GM12864 (cell line): ENCODE measurements around the gene RGS19.

Experiments
- DNase-seq: peaks from one replicate; pipeline ENCODE4 v3.0.0-alpha.2; 2011; ENCODE audit warnings: low read depth
- H3K4me3 ChIP-seq: 2 replicates; pipeline ENCODE4 v1.5.1; 2011; ENCODE audit warnings: mild to moderate bottlenecking, low read depth, low read length, control low read depth
- TF ChIP-seq, protein P1 (sequence below): IDR thresholded peaks from 2 replicates; pipeline ENCODE4 v1.5.1; 2011; ENCODE audit warnings: low read depth, mild to moderate bottlenecking, moderate library complexity, low read length, control low read depth, inconsistent platforms; ENCODE audit errors: missing control alignments

Gene RGS19

GRCh38 chr20:64038565-64039292, 40.6 kb downstream of the RGS19 start:
- TF ChIP-seq, protein P1, sequence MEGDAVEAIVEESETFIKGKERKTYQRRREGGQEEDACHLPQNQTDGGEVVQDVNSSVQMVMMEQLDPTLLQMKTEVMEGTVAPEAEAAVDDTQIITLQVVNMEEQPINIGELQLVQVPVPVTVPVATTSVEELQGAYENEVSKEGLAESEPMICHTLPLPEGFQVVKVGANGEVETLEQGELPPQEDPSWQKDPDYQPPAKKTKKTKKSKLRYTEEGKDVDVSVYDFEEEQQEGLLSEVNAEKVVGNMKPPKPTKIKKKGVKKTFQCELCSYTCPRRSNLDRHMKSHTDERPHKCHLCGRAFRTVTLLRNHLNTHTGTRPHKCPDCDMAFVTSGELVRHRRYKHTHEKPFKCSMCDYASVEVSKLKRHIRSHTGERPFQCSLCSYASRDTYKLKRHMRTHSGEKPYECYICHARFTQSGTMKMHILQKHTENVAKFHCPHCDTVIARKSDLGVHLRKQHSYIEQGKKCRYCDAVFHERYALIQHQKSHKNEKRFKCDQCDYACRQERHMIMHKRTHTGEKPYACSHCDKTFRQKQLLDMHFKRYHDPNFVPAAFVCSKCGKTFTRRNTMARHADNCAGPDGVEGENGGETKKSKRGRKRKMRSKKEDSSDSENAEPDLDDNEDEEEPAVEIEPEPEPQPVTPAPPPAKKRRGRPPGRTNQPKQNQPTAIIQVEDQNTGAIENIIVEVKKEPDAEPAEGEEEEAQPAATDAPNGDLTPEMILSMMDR: peak; percentile 72
- H3K4me3 ChIP-seq: peak overlapping the region; percentile 47
- peak; percentile 44 for DNase-seq

DNA sequence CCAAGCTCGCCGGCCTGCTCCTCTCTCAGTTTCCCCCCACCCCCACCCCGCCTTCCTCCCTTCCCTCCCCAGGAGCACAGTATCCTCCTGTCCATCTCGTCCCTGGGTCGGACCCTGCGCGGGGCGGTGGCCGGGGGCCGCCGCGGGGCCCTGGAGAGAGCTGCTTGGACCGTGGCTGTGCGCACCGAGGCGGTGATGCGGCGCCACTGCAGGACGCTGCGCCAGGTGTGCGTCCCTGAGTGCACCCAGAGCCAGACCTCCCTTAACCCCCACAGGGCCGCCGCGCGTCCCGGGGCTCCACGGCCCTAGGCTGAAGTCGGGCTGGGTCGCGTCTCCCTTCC, 41.1 kb downstream of the RGS19 start:
- H3K4me3 ChIP-seq: peak overlapping the region; percentile 47
- TF ChIP-seq, protein P1: no peak
- DNase-seq: no peak

GRCh38 chr20:64037498-64038213, 41.7 kb downstream of the RGS19 start:
- DNase-seq: no peak
- TF ChIP-seq, protein P1: no peak
- peak overlapping the region; percentile 47 for H3K4me3 ChIP-seq

- H3K4me3 ChIP-seq: no peak overlapping the region
- no peak for DNase-seq
- TF ChIP-seq, protein P1: no peak
These were observed 42.2 kb downstream of the RGS19 start for GRCh38 chr20:64037199-64037497.

DNA sequence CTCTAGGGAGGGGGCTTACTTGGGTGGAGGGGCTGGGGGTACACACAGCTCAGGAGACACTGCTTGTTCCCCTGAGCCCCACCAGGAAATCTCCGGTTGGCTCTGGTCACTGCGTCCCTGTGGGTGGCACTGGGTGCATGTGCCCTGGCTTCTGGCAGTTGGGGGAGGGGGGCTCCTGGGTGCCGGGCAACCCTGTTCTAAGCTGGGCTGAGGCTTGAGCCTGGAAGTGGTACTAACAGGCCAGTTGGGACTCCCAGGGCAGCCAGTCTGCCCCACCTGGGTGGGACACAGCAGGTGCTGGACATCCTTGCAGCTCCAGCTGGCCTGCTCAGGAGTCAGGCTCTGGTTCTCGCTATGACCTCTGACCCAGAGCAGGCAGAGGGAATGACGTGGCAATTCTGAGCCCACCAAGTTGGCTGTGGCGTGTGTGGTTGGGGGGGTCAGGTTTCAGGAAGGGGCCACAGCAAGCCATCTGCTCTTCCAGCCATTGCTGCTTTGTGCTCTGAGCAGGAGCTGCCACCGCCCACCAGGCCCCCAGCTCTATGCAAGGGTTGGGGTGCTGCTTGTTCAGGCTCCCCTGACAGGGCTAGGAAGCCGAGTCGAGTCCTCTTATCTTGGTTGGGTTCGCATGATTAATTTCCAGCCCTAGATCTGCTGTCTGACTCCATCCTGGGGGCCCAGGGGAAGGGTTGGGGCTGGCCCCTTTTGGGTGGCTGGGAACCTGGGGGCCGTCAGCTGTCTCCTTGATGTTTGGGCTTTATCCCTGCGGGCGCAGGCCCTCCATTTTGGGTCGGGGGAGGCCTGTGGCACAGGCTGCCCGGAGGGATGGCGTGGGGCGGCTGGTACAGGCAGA, 42.7 kb downstream of the RGS19 start:
- TF ChIP-seq, protein P1: no peak
- DNase-seq: no peak
- H3K4me3 ChIP-seq: no peak overlapping the region

GRCh38 chr20:64035933-64036345, 43.4 kb downstream of the RGS19 start, which contains the start of gene C20orf204:
Gene C20orf204, plus strand, starts transcription at chr20:64036182. Its CDS starts 142 bp downstream, at chr20:64036324.
- TF ChIP-seq, protein P1: no peak
- H3K4me3 ChIP-seq: no peak within 1 kb of the TSS
- DNase-seq: no peak
